Lower leg skin (tissue), 3 donors: ENCODE results near the gene PDE9A.

Source experiments
- CTCF ChIP-seq, 3 donors: fragments of 450-650 bp; IDR thresholded peaks; one replicate each; pipeline ENCODE4 v1.5.1; 2016; ENCODE audit warnings: antibody characterized with exemption in 3 of 3, mild to moderate bottlenecking in 3 of 3, moderate library complexity in 2 of 3
- POLR2A ChIP-seq, 2 donors: fragments of 450-650 bp; IDR thresholded peaks; one replicate each; pipeline ENCODE4 v1.6.1; 2016 to 2017; ENCODE audit warnings: antibody characterized with exemption in 2 of 2, mild to moderate bottlenecking in 1 of 2, moderate library complexity in 1 of 2

GRCh38 chr21:42639646-42640152 lies 13.7 kb upstream of the PDE9A start:
- no peak for TF ChIP-seq POLR2A (IDR thresholded peaks at IDR 0.05)
- no peak for TF ChIP-seq CTCF (IDR thresholded peaks at IDR 0.05)
